HepG2 (cell line): ENCODE data around the gene TMEM50B. TPM values are rescaled to one million over a fixed set of nuclear protein-coding genes. Genes with fewer than 3 reads are reported as not detected.

ENCODE experiments used
- ATAC-seq: fragments of 200-7000 bp; cut with Tn5 transposase; 3 replicates; pipeline ENCODE4 v1.9.1; 2020; ENCODE audit warnings: mild to moderate bottlenecking, moderate library complexity
- BruUV-seq: library from RNA; stranded (reverse); fragments of 400-500 nt; replicated peaks from 2 replicates; lab custom pipeline; 2021; lab: Mats Ljungman, UMichigan
- CTCF ChIA-PET: fragments of 300-600 bp; formaldehyde crosslinking; extraction: SDS; loops from one replicate; lab custom pipeline; 2021; ENCODE audit warnings: low total read pairs, inconsistent platforms, low intra/inter-chr PET ratio; lab: Yijun Ruan, JAX
- POLR2A ChIA-PET: fragments of 350-600 bp; sonication (Branson Sonifier 250); formaldehyde crosslinking; loops from one replicate; lab custom pipeline; 2020; ENCODE audit warnings: antibody characterized with exemption, inconsistent platforms; lab: Yijun Ruan, JAX
- DNase-seq: peaks from one replicate; pipeline ENCODE4 v3.0.0-alpha.2; 2015; ENCODE audit warnings: low spot score
- FAIRE-seq: peaks from 3 replicates; lab custom pipeline; 2011; peaks lifted over from hg19 to GRCh38; lab: Jason Lieb, UNC
- H2AFZ ChIP-seq: one replicate; pipeline ENCODE4 v1.6.1; 2011; ENCODE audit warnings: low read length, inconsistent platforms
- H3K27ac ChIP-seq: fragments of 300-600 bp; 3 replicates; pipeline ENCODE4 v1.8.0; 2011; ENCODE audit warnings: mixed run types, mild to moderate bottlenecking, mixed read lengths, low read length, inconsistent platforms; ENCODE audit not compliant: insufficient read depth; ENCODE audit errors: extremely low read length
- H3K27me3 ChIP-seq, 2 experiments: fragments of 200-600 bp in 1 of 2; 2 replicates in 1 of 2; 3 replicates in 1 of 2; pipeline versions ENCODE4 v1.6.0 to v1.8.0; 2011; ENCODE audit warnings: low read length in 2 of 2, mild to moderate bottlenecking in 2 of 2, moderate library complexity in 2 of 2, inconsistent platforms in 1 of 2; ENCODE audit not compliant: insufficient read depth in 2 of 2, control insufficient read depth in 1 of 2
- H3K36me3 ChIP-seq, 2 experiments: fragments of 200-600 bp in 1 of 2; replicated peaks in 1 of 2; 2 replicates in 1 of 2; 3 replicates in 1 of 2; pipeline versions ENCODE4 v1.5.1 to v1.8.0; 2011; ENCODE audit warnings: low read length in 2 of 2, inconsistent platforms in 1 of 2; ENCODE audit not compliant: insufficient read depth in 2 of 2, control insufficient read depth in 1 of 2
- H3K4me1 ChIP-seq: 2 replicates; pipeline ENCODE4 v1.5.1; 2012; ENCODE audit warnings: low read length, inconsistent platforms; ENCODE audit not compliant: insufficient read depth
- H3K4me2 ChIP-seq: 2 replicates; pipeline ENCODE4 v1.6.0; 2011; ENCODE audit warnings: low read depth, low read length, inconsistent platforms
- H3K4me3 ChIP-seq, 3 experiments: fragments of 200-600 bp in 1 of 3; sonication (generic), shearing (Covaris generic) in 1 of 3; replicated peaks in 1 of 3; 2 replicates each; pipeline ENCODE4 v1.5.1; 2011 to 2016; ENCODE audit warnings: low read length in 3 of 3, inconsistent platforms in 2 of 3, low read depth in 2 of 3, mild to moderate bottlenecking in 2 of 3, control low read depth in 1 of 3, mixed read lengths in 1 of 3; ENCODE audit not compliant: insufficient read depth in 1 of 3
- H3K79me2 ChIP-seq: one replicate; pipeline ENCODE4 v1.6.1; 2011; ENCODE audit warnings: low read length, inconsistent platforms; ENCODE audit not compliant: insufficient read depth
- H3K9ac ChIP-seq: 2 replicates; pipeline ENCODE4 v1.6.0; 2011; ENCODE audit warnings: mild to moderate bottlenecking, low read depth, low read length, inconsistent platforms; ENCODE audit not compliant: insufficient read depth
- H3K9me3 ChIP-seq: 2 replicates; pipeline ENCODE4 v1.5.1; 2012; ENCODE audit warnings: mild to moderate bottlenecking, low read length
- H4K20me1 ChIP-seq: 2 replicates; pipeline ENCODE4 v1.6.0; 2011; ENCODE audit warnings: inconsistent platforms, mild to moderate bottlenecking, low read length, moderate library complexity; ENCODE audit not compliant: insufficient read depth
- FOXO1 ChIP-seq: sonication (generic); formaldehyde crosslinking; IDR thresholded peaks from 2 replicates; pipeline ENCODE4 v1.4.0; 2020; ENCODE audit warnings: missing genetic modification reagents
- HCFC1 ChIP-seq: fragments of 150-350 bp; IDR thresholded peaks from 2 replicates; pipeline ENCODE4 v1.6.1; 2014; ENCODE audit warnings: low read depth, low read length
- MIXL1 ChIP-seq: IDR thresholded peaks from 2 replicates; pipeline ENCODE4 v1.6.1; 2016
- NFYC ChIP-seq: IDR thresholded peaks from 2 replicates; pipeline ENCODE4 v1.6.1; 2016; ENCODE audit warnings: missing genetic modification reagents, missing compliant biosample characterization
- ZBTB38 ChIP-seq: sonication (generic); formaldehyde crosslinking; IDR thresholded peaks from 2 replicates; pipeline ENCODE4 v1.5.1; 2020; ENCODE audit warnings: mild to moderate bottlenecking, missing genetic modification reagents
- ZNF251 ChIP-seq: sonication (generic); formaldehyde crosslinking; IDR thresholded peaks from 2 replicates; pipeline ENCODE4 v1.9.0; 2021; ENCODE audit warnings: mild to moderate bottlenecking, missing genetic modification reagents
- ZNF30 ChIP-seq: sonication (generic); formaldehyde crosslinking; IDR thresholded peaks from 2 replicates; pipeline ENCODE4 v1.5.0; 2020; ENCODE audit warnings: mild to moderate bottlenecking, missing genetic modification reagents
- ZNF556 ChIP-seq: sonication (generic); formaldehyde crosslinking; IDR thresholded peaks from 2 replicates; pipeline ENCODE4 v1.4.0; 2020; ENCODE audit warnings: mild to moderate bottlenecking, missing genetic modification reagents, borderline replicate concordance
- ZNF850 ChIP-seq: sonication (generic); formaldehyde crosslinking; conservative IDR thresholded peaks from 2 replicates; pipeline ENCODE4 v1.9.0; 2021; ENCODE audit warnings: mild to moderate bottlenecking, missing genetic modification reagents
- ZNF879 ChIP-seq: sonication (generic); formaldehyde crosslinking; IDR thresholded peaks from 2 replicates; pipeline ENCODE4 v1.8.1; 2023; ENCODE audit warnings: missing genetic modification reagents
- WGBS: methylation state at CpG from one replicate; pipeline ENCODE4 v1.1.6; 2017; ENCODE audit warnings: low lambda C conversion rate; 5-methylcytosine and 5-hydroxymethylcytosine counted together
- in situ Hi-C: cut with HindIII; loops from 2 replicates; pipeline ENCODE4 v1.10.0; 2017; ENCODE audit warnings: low pct_unique_long_range_greater_than_20kb; ENCODE audit not compliant: extremely low pct_ligation_motif_present
- intact Hi-C: fragments of 100-400 bp; cut with micrococcal nuclease; formaldehyde crosslinking; loops from one replicate; pipeline ENCODE4 v1.10.0; 2022; ENCODE audit not compliant: unreplicated experiment
- polyA plus RNA-seq, 8 experiments: library from polyadenylated mRNA; depleted of rRNA in 3 of 8; stranded (reverse) in 7 of 8; unstranded in 1 of 8; fragments of >200 nt; fragmentation: Illumina TruSeq in 4 of 8; extraction: Trizol in 4 of 8; gene quantifications; 2 replicates each; pipeline versions ENCODE4 v1.2.1 to v1.2.3, GENCODE V29; 2011 to 2016; ENCODE audit warnings: low read depth in 4 of 8, missing spikeins in 1 of 8, mixed read lengths in 1 of 8; ENCODE audit not compliant: insufficient read depth in 1 of 8
- total RNA-seq, 5 experiments: library from RNA; depleted of rRNA; stranded (reverse); fragments of >200 nt; fragmentation: Illumina TruSeq; extraction: Trizol; gene quantifications; 2 replicates each; pipeline ENCODE4 v1.2.3, GENCODE V29; 2016; ENCODE audit warnings: low read depth in 1 of 5
- TF ChIP-seq, protein P1 (sequence below): sonication (generic); formaldehyde crosslinking; IDR thresholded peaks from 2 replicates; pipeline ENCODE4 v1.5.1; 2020; ENCODE audit warnings: missing genetic modification reagents, mild to moderate bottlenecking, borderline replicate concordance
- TF ChIP-seq, protein P2 (sequence below): IDR thresholded peaks from 2 replicates; pipeline ENCODE4 v1.6.1; 2012; ENCODE audit warnings: low read length, improper control_type of control experiment
- TF ChIP-seq, protein P3 (sequence below): sonication (generic); formaldehyde crosslinking; conservative IDR thresholded peaks from 2 replicates; pipeline ENCODE4 v1.8.1; 2023; ENCODE audit warnings: missing genetic modification reagents

TMEM50B gene
- total and polyA plus RNA-seq, 2 of the 13 experiments (the other 11 are each of a cell fraction or from before 2014, with no cell fraction given), result 29.9 to 46.3 TPM

DNA sequence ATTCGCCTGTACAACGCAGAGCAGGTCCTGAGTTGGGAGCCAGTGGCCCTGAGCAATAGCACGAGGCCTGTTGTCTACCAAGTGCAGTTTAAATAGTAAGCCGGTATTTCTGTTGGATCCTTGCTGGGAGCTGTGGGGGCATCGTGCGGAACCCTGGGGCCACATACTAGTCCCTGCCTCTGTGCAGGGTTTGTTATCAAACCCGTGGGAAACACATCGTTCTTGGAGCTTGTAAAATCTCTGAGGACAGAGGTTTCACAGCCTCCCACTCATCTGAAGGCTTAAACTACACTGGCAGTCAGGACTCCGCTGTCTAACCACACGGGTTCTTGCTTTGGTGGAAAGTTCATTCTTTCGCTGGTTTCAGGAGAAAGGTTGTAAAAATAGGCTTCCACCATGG is 64.8 kb downstream of the TMEM50B start:
- FAIRE-seq (peak; percentile 21), DNase-seq (no peak), ATAC-seq (no peak)
- POLR2A ChIA-PET, result no interaction called here
- CTCF ChIA-PET, result no interaction called here
- in situ Hi-C loops, result no loop called here
- Histone ChIP-seq H3K4me1 (peaks cover 65% of the 10 kb centered on the region), H3K79me2 (peaks cover 48% of the 10 kb centered on the region), H3K9ac (no peak overlapping the region), H3K9me3 (no peaks in the 10 kb centered on the region), H3K27me3 (no peaks in the 10 kb centered on the region), H4K20me1 (0 out of 2 replicates have a peak, but pooled peaks cover 2% of the 10 kb centered on the region), H3K4me3 (no peak overlapping the region), H3K27ac (peak overlapping the region; percentile 96), H3K4me2 (no peak overlapping the region), H2AFZ (no peak overlapping the region), H3K36me3 (peaks cover 3 to 52% of the 10 kb centered on the region in 2 experiments; a peak in 4 of 5 replicates)
- BruUV-seq, result no TSS peak
- 96% methylated on average over 11 of the region's 11 CpGs for WGBS
- TF ChIP-seq NFYC (CRISPR knock-in tag) (no peak), ZNF30 (no peak), ZNF251 (no peak), ZNF879 (CRISPR knock-in tag) (no peak)
- intact Hi-C loops, result no loop called here

DNA sequence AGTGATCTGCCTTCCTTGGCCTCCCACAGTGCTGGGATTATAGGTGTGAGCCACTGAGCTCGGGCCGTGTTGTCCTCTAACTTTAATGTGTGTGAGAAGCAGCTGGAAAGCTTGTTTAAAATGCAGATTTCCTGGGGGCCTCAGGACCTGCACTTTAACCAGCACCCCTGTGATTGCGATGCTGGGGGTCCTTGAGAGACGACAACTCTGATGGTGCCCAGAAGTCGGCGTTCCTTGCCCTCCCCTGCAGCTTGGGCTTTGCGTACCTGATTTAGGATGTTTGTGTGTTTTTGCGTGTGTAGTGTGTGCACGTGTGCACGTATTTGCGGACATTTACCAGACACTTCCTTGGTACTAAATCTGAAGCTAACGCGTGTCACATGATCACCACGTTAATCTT is 65.7 kb downstream of the TMEM50B start:
- H3K4me3 ChIP-seq, result no peak overlapping the region
- no TSS peak for BruUV-seq
- peak overlapping the region; percentile 40; the same call in 1 of the 2 replicates for H3K4me2 ChIP-seq
- H3K36me3 ChIP-seq, result peaks cover 3 to 49% of the 10 kb centered on the region in 2 experiments; a peak in 4 of 5 replicates
- intact Hi-C loops (no loop called here), in situ Hi-C loops (no loop called here)
- no peak for ATAC-seq
- no peaks in the 10 kb centered on the region for H3K9me3 ChIP-seq
- no peaks in the 10 kb centered on the region for H4K20me1 ChIP-seq
- ChIA-PET POLR2A (interaction anchor here (1.7 to 1.8 kb wide), 2 partner anchors 10 to 14 kb away, joined by 9 to 29 read pairs; no protein-coding TSS in a partner anchor), CTCF (no interaction called here)
- peak overlapping the region; percentile 36; the same call in 1 of the 2 replicates for H3K9ac ChIP-seq
- DNase-seq, result no peak
- peak overlapping the region; percentile 96 for H3K27ac ChIP-seq
- peaks cover 56% of the 10 kb centered on the region for H3K79me2 ChIP-seq
- H2AFZ ChIP-seq, result no peak overlapping the region
- no peaks in the 10 kb centered on the region for H3K27me3 ChIP-seq
- no peak for FAIRE-seq
- TF ChIP-seq, protein P1, sequence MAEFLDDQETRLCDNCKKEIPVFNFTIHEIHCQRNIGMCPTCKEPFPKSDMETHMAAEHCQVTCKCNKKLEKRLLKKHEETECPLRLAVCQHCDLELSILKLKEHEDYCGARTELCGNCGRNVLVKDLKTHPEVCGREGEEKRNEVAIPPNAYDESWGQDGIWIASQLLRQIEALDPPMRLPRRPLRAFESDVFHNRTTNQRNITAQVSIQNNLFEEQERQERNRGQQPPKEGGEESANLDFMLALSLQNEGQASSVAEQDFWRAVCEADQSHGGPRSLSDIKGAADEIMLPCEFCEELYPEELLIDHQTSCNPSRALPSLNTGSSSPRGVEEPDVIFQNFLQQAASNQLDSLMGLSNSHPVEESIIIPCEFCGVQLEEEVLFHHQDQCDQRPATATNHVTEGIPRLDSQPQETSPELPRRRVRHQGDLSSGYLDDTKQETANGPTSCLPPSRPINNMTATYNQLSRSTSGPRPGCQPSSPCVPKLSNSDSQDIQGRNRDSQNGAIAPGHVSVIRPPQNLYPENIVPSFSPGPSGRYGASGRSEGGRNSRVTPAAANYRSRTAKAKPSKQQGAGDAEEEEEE (CRISPR knock-in tag), result no peak
- TF ChIP-seq FOXO1 (CRISPR knock-in tag) (no peak), HCFC1 (no peak), ZNF556 (no peak), ZNF850 (CRISPR knock-in tag) (no peak), MIXL1 (CRISPR knock-in tag) (no peak), ZBTB38 (CRISPR knock-in tag) (peak; percentile 71)
- TF ChIP-seq, protein P2, sequence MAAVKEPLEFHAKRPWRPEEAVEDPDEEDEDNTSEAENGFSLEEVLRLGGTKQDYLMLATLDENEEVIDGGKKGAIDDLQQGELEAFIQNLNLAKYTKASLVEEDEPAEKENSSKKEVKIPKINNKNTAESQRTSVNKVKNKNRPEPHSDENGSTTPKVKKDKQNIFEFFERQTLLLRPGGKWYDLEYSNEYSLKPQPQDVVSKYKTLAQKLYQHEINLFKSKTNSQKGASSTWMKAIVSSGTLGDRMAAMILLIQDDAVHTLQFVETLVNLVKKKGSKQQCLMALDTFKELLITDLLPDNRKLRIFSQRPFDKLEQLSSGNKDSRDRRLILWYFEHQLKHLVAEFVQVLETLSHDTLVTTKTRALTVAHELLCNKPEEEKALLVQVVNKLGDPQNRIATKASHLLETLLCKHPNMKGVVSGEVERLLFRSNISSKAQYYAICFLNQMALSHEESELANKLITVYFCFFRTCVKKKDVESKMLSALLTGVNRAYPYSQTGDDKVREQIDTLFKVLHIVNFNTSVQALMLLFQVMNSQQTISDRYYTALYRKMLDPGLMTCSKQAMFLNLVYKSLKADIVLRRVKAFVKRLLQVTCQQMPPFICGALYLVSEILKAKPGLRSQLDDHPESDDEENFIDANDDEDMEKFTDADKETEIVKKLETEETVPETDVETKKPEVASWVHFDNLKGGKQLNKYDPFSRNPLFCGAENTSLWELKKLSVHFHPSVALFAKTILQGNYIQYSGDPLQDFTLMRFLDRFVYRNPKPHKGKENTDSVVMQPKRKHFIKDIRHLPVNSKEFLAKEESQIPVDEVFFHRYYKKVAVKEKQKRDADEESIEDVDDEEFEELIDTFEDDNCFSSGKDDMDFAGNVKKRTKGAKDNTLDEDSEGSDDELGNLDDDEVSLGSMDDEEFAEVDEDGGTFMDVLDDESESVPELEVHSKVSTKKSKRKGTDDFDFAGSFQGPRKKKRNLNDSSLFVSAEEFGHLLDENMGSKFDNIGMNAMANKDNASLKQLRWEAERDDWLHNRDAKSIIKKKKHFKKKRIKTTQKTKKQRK, result no peak
- TF ChIP-seq, protein P3, sequence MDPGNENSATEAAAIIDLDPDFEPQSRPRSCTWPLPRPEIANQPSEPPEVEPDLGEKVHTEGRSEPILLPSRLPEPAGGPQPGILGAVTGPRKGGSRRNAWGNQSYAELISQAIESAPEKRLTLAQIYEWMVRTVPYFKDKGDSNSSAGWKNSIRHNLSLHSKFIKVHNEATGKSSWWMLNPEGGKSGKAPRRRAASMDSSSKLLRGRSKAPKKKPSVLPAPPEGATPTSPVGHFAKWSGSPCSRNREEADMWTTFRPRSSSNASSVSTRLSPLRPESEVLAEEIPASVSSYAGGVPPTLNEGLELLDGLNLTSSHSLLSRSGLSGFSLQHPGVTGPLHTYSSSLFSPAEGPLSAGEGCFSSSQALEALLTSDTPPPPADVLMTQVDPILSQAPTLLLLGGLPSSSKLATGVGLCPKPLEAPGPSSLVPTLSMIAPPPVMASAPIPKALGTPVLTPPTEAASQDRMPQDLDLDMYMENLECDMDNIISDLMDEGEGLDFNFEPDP (CRISPR knock-in tag), result no peak
- 94% methylated on average over 8 of the region's 14 CpGs for WGBS
- H3K4me1 ChIP-seq, result peaks cover 74% of the 10 kb centered on the region
